MCF 10A (cell line): ENCODE data around the gene ADGRA3. TPM values are rescaled to one million over a fixed set of nuclear protein-coding genes. Genes with fewer than 3 reads are reported as not detected.

Experiments used
- BruUV-seq: library from RNA; stranded (reverse); fragments of 400-500 nt; replicated peaks from 2 replicates; lab custom pipeline; 2021; lab: Mats Ljungman, UMichigan
- CTCF ChIA-PET: fragments of 300-600 bp; sonication (Branson Sonifier 250); formaldehyde crosslinking; extraction: SDS; loops from one replicate; lab custom pipeline; 2021; ENCODE audit warnings: antibody characterized with exemption, inconsistent platforms; lab: Yijun Ruan, JAX
- POLR2A ChIA-PET: fragments of 300-600, 350-650 bp; sonication (Branson Sonifier 250); formaldehyde crosslinking; extraction: SDS; loops from one replicate; lab custom pipeline; 2020; ENCODE audit warnings: antibody characterized with exemption, inconsistent platforms; lab: Yijun Ruan, JAX
- DNase-seq: peaks from one replicate; pipeline ENCODE4 v3.0.0-alpha.2; 2018; ENCODE audit not compliant: unreplicated experiment
- H3K27ac Mint-ChIP-seq: one replicate; pipeline ENCODE4 v1.8.0; 2022; ENCODE audit warnings: mild to moderate bottlenecking, low read depth, mixed read lengths; ENCODE audit not compliant: unreplicated experiment
- H3K27me3 Mint-ChIP-seq: one replicate; pipeline ENCODE4 v1.8.0; 2022; ENCODE audit warnings: mixed read lengths; ENCODE audit not compliant: insufficient read depth, unreplicated experiment
- H3K36me3 Mint-ChIP-seq: one replicate; pipeline ENCODE4 v1.8.0; 2022; ENCODE audit warnings: mild to moderate bottlenecking, moderate library complexity, mixed read lengths; ENCODE audit not compliant: insufficient read depth, unreplicated experiment
- H3K4me1 Mint-ChIP-seq: one replicate; pipeline ENCODE4 v1.8.0; 2022; ENCODE audit warnings: mixed read lengths; ENCODE audit not compliant: insufficient read depth, unreplicated experiment
- H3K4me3 Mint-ChIP-seq: one replicate; pipeline ENCODE4 v1.8.0; 2022; ENCODE audit warnings: mild to moderate bottlenecking, moderate library complexity, mixed read lengths; ENCODE audit not compliant: unreplicated experiment
- H3K9me3 Mint-ChIP-seq: one replicate; pipeline ENCODE4 v1.8.0; 2022; ENCODE audit warnings: mixed read lengths; ENCODE audit not compliant: unreplicated experiment
- intact Hi-C: fragments of 100-400 bp; cut with micrococcal nuclease; formaldehyde crosslinking; loops from 2 replicates; pipeline ENCODE4 v1.14.1; 2022
- total RNA-seq: library from RNA; stranded (reverse); gene quantifications from 2 replicates; pipeline ENCODE4 v1.2.3, GENCODE V29; 2022
- TF ChIP-seq, protein P1 (sequence below): fragments of 200-600 bp; IDR thresholded peaks from one replicate; pipeline ENCODE4 v1.8.0; 2022; ENCODE audit warnings: antibody characterized with exemption, mild to moderate bottlenecking; ENCODE audit not compliant: unreplicated experiment

Gene ADGRA3
- total RNA-seq, 1 experiment from 2014 or later = 25.2 TPM

DNA sequence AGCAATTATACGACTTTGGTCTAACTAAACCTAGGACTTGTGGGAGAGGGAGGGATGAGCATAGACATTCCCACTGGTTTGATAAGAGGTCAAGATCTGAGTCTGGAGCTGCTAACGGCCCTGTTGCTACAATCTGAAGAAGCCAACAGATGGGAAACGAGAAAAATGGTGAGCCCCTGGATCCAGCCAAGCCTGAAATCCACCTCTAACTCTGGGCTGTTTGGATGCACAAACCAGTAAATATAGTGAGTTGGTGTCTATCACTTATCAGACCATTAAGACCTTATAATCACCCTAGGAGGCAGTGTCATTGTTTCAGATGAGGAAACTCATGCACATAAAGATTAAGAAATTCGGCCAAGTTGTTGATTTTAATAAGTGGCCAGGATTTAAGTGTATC lies 50.5 kb downstream of the ADGRA3 start:
- Mint-ChIP-seq H3K27me3 (no peaks in the 10 kb centered on the region), H3K36me3 (peaks cover 9% of the 10 kb centered on the region)
- CTCF ChIA-PET = no interaction called here

GRCh38 chr4:22463179-22463578 lies 52.7 kb downstream of the ADGRA3 start:
- peaks cover 9% of the 10 kb centered on the region for H3K36me3 Mint-ChIP-seq
- no peak overlapping the region for H3K4me3 Mint-ChIP-seq
- no peaks in the 10 kb centered on the region for H3K9me3 Mint-ChIP-seq
- ChIA-PET CTCF (interaction anchor here (0.6 to 1.3 kb wide), 3 partner anchors 17 to 122 kb away, joined by 3 read pairs; no protein-coding TSS in a partner anchor), POLR2A (no interaction called here)
- intact Hi-C loops = no loop called here
- TF ChIP-seq, protein P1, sequence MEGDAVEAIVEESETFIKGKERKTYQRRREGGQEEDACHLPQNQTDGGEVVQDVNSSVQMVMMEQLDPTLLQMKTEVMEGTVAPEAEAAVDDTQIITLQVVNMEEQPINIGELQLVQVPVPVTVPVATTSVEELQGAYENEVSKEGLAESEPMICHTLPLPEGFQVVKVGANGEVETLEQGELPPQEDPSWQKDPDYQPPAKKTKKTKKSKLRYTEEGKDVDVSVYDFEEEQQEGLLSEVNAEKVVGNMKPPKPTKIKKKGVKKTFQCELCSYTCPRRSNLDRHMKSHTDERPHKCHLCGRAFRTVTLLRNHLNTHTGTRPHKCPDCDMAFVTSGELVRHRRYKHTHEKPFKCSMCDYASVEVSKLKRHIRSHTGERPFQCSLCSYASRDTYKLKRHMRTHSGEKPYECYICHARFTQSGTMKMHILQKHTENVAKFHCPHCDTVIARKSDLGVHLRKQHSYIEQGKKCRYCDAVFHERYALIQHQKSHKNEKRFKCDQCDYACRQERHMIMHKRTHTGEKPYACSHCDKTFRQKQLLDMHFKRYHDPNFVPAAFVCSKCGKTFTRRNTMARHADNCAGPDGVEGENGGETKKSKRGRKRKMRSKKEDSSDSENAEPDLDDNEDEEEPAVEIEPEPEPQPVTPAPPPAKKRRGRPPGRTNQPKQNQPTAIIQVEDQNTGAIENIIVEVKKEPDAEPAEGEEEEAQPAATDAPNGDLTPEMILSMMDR = no peak
- no peaks in the 10 kb centered on the region for H3K27me3 Mint-ChIP-seq
- H3K4me1 Mint-ChIP-seq = peaks cover 4% of the 10 kb centered on the region
- DNase-seq = no peak
- BruUV-seq = no TSS peak
- no peak overlapping the region for H3K27ac Mint-ChIP-seq

More for the DNA sequence above, 50.5 kb downstream of the ADGRA3 start:
- Mint-ChIP-seq H3K4me1 (peaks cover 2% of the 10 kb centered on the region), H3K9me3 (peaks cover 7% of the 10 kb centered on the region), H3K4me3 (no peak overlapping the region), H3K27ac (no peak overlapping the region)
- TF ChIP-seq, protein P1 = no peak
- intact Hi-C loops = no loop called here
- BruUV-seq = no TSS peak
- no peak for DNase-seq
- POLR2A ChIA-PET = no interaction called here

DNA sequence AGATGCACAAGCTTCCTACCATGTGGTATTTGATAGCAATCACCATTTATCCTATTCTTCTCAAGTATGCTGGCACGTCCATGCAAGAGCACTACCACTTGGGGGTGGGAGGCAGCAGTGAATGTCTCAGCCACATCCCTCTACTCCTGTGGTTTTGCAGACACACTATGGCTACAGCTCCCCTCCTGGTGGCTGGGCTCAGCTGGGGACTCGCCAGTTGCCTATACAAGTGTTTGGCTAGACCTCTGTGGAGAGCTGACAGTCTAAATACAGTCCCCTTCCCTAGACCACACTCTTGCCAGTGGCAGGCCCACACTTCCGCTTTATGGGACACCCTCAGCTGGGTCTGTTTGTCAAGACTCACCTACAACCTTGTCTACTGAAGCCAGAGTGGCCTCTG lies 53.2 kb downstream of the ADGRA3 start:
- ChIA-PET POLR2A (interaction anchor here (0.8 kb wide), 1 partner anchor 46 kb away, joined by 3 read pairs; no protein-coding TSS in a partner anchor), CTCF (interaction anchor here (0.6 to 1.3 kb wide), 4 partner anchors 16 to 122 kb away, joined by 3 read pairs; no protein-coding TSS in a partner anchor)
- peaks cover 7% of the 10 kb centered on the region for H3K4me1 Mint-ChIP-seq
- H3K4me3 Mint-ChIP-seq = no peak overlapping the region
- H3K27me3 Mint-ChIP-seq = no peaks in the 10 kb centered on the region
- no peaks in the 10 kb centered on the region for H3K9me3 Mint-ChIP-seq
- no peak overlapping the region for H3K27ac Mint-ChIP-seq
- peaks cover 9% of the 10 kb centered on the region for H3K36me3 Mint-ChIP-seq
- intact Hi-C loops = no loop called here
- no TSS peak for BruUV-seq
- DNase-seq = no peak
- TF ChIP-seq, protein P1 = no peak

- ChIA-PET CTCF (no interaction called here), POLR2A (no interaction called here)
- Mint-ChIP-seq H3K27ac (no peak overlapping the region), H3K4me3 (no peak overlapping the region), H3K36me3 (peaks cover 5% of the 10 kb centered on the region), H3K27me3 (no peaks in the 10 kb centered on the region), H3K9me3 (no peaks in the 10 kb centered on the region), H3K4me1 (peaks cover 7% of the 10 kb centered on the region)
- no TSS peak for BruUV-seq
- TF ChIP-seq, protein P1 = no peak
- intact Hi-C loops = no loop called here
- no peak for DNase-seq
Observed at GRCh38 chr4:22460266-22460665, 55.6 kb downstream of the ADGRA3 start.
